Endothelial cell (in vitro differentiated cells): ENCODE results near the gene COL15A1. TPM values are rescaled to one million over a fixed set of nuclear protein-coding genes. Genes with fewer than 3 reads are reported as not detected.

Source experiments
- DNase-seq: peaks from one replicate; pipeline ENCODE4 v3.0.0; 2021; ENCODE audit warnings: low spot score
- H3K27ac Mint-ChIP-seq: one replicate; pipeline ENCODE4 v1.8.0; 2021; ENCODE audit warnings: mixed read lengths, inconsistent platforms; ENCODE audit not compliant: unreplicated experiment
- H3K27me3 Mint-ChIP-seq: one replicate; pipeline ENCODE4 v1.8.0; 2021; ENCODE audit warnings: mild to moderate bottlenecking, moderate library complexity, mixed read lengths, inconsistent platforms; ENCODE audit not compliant: unreplicated experiment
- H3K36me3 Mint-ChIP-seq: one replicate; pipeline ENCODE4 v1.8.0; 2021; ENCODE audit warnings: mild to moderate bottlenecking, low read depth, mixed read lengths, inconsistent platforms; ENCODE audit not compliant: unreplicated experiment
- H3K4me1 Mint-ChIP-seq: one replicate; pipeline ENCODE4 v1.8.0; 2021; ENCODE audit warnings: mild to moderate bottlenecking, mixed read lengths, inconsistent platforms; ENCODE audit not compliant: unreplicated experiment
- H3K4me3 Mint-ChIP-seq: one replicate; pipeline ENCODE4 v1.8.0; 2021; ENCODE audit warnings: mild to moderate bottlenecking, mixed read lengths, inconsistent platforms; ENCODE audit not compliant: unreplicated experiment
- H3K9me3 Mint-ChIP-seq: one replicate; pipeline ENCODE4 v1.8.0; 2021; ENCODE audit warnings: mixed read lengths, inconsistent platforms; ENCODE audit not compliant: unreplicated experiment
- CTCF ChIP-seq: fragments of 200-600 bp; sonication (generic); IDR thresholded peaks from one replicate; pipeline ENCODE4 v1.5.0; 2021; ENCODE audit warnings: antibody characterized with exemption; ENCODE audit not compliant: unreplicated experiment
- total RNA-seq: library from RNA; stranded (reverse); fragmentation: NEBNext Ultra II Directional; extraction: Animal tissue kit (Norgen Biotek cat#: 25700); gene quantifications from one replicate; pipeline ENCODE4 v1.2.1, GENCODE V29; 2021; ENCODE audit not compliant: unreplicated experiment

Gene COL15A1
- total RNA-seq, 1 donor from 2014 or later: 24.0 TPM

- Mint-ChIP-seq H3K4me1 (no peaks in the 10 kb centered on the region), H3K36me3 (peaks cover 16% of the 10 kb centered on the region), H3K9me3 (no peaks in the 10 kb centered on the region), H3K27ac (no peak overlapping the region), H3K4me3 (no peak overlapping the region), H3K27me3 (peaks cover 3% of the 10 kb centered on the region)
- no peak for TF ChIP-seq CTCF
- no peak for DNase-seq
Measured at GRCh38 chr9:99039505-99040182, 95.9 kb downstream of the COL15A1 start.

- no peak for DNase-seq
- Mint-ChIP-seq H3K4me1 (no peaks in the 10 kb centered on the region), H3K27me3 (peaks cover 3% of the 10 kb centered on the region), H3K36me3 (peaks cover 22% of the 10 kb centered on the region), H3K27ac (no peak overlapping the region), H3K4me3 (no peak overlapping the region), H3K9me3 (no peaks in the 10 kb centered on the region)
- no peak for TF ChIP-seq CTCF
Measured at GRCh38 chr9:99040251-99040900, 96.7 kb downstream of the COL15A1 start.

DNA sequence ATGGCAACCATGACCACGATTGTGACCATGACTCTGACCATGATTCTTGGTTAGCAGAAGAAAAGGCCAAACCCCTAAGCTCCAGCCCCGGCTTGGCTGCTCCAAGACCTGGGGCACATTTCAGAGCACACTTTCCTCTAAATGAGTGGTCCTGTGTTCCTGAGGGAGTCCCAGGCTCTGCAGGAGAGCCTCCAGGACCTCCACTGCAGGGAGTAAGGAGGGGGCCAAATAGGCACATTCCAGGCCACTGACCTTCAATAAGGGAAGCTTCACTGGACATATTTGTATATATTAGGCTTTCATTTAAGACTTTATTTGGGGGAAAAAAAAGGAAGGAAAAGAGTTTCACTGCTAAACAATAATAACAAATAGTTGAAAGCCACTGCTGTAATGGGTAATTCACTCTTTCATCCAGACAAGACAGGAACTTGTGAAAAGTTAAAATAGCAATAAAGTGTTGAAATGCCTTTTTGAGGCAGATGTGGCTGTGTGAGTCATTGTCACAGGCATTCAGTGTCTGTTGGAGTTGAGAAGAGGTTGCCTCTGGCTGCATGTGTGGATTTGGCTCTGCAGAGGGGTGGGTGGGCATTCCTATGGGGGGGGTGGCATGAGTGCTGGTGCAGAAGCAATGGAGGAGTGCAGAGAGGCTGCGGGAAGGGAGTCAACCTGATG, 97.3 kb downstream of the COL15A1 start:
- DNase-seq: no peak
- no peak overlapping the region for H3K4me3 Mint-ChIP-seq
- H3K27ac Mint-ChIP-seq: no peak overlapping the region

DNA sequence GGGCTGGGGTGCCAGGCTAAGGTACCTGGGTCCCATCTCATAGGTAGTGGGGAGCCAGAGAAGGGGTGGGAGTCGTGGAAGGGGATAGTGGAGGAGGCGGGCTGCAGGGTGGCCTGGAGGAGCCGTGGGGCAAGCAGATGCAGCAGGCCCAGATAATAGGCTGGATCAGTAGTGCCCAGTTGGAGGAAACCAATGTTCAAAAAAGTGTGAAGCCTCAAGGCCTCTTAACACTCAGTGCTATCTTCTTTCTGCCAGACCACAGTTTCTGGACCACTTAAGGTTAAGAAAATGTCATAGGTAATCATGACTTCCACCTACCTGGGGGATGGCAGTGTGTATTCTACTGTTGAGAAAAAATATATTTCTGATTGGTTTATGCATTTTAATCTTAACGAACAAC, 97.9 kb downstream of the COL15A1 start:
- no peaks in the 10 kb centered on the region for H3K9me3 Mint-ChIP-seq
- H3K36me3 Mint-ChIP-seq: peaks cover 27% of the 10 kb centered on the region
- DNase-seq: no peak
- H3K4me1 Mint-ChIP-seq: no peaks in the 10 kb centered on the region
- H3K4me3 Mint-ChIP-seq: no peak overlapping the region
- no peak for TF ChIP-seq CTCF
- peaks cover 3% of the 10 kb centered on the region for H3K27me3 Mint-ChIP-seq
- H3K27ac Mint-ChIP-seq: no peak overlapping the region

More for the DNA sequence above, 97.3 kb downstream of the COL15A1 start:
- TF ChIP-seq CTCF: no peak
- H3K27me3 Mint-ChIP-seq: peaks cover 3% of the 10 kb centered on the region
- H3K9me3 Mint-ChIP-seq: no peaks in the 10 kb centered on the region
- no peaks in the 10 kb centered on the region for H3K4me1 Mint-ChIP-seq
- H3K36me3 Mint-ChIP-seq: peaks cover 27% of the 10 kb centered on the region

GRCh38 chr9:99042620-99043019, 98.9 kb downstream of the COL15A1 start:
- Mint-ChIP-seq H3K4me3 (no peak overlapping the region), H3K27me3 (peaks cover 3% of the 10 kb centered on the region), H3K9me3 (no peaks in the 10 kb centered on the region), H3K4me1 (no peaks in the 10 kb centered on the region), H3K36me3 (peaks cover 27% of the 10 kb centered on the region), H3K27ac (no peak overlapping the region)
- DNase-seq: no peak
- TF ChIP-seq CTCF: no peak
